Heart right ventricle (tissue), 16 donors: ENCODE measurements around the gene TMOD2. TPM values are rescaled to one million over a fixed set of nuclear protein-coding genes. Genes with fewer than 3 reads are reported as not detected.

Experiments
- ATAC-seq, 8 donors: fragments of 200-7000 bp; cut with Tn5 transposase; one replicate each; pipeline ENCODE4 v1.9.1; 2020; ENCODE audit warnings: mild to moderate bottlenecking in 8 of 8, moderate library complexity in 8 of 8, moderate number of reproducible peaks in 1 of 8
- DNase-seq, 2 donors: peaks; one replicate each; pipeline ENCODE4 v3.0.0-alpha.2; 2020
- H3K27ac ChIP-seq, 10 donors: fragments of 200-600 bp; sonication (generic) in 2 of 10; one replicate each; pipeline versions ENCODE4 v1.5.0 to v1.8.0; 2020 to 2022; ENCODE audit warnings: mild to moderate bottlenecking in 3 of 10
- H3K27me3 ChIP-seq, 7 donors: fragments of 200-600 bp; one replicate each; pipeline ENCODE4 v1.8.0; 2021 to 2022; ENCODE audit warnings: mild to moderate bottlenecking in 2 of 7
- H3K36me3 ChIP-seq, 9 donors: fragments of 200-600 bp; sonication (generic) in 1 of 9; one replicate each; pipeline versions ENCODE4 v1.5.0 to v1.8.0; 2020 to 2022; ENCODE audit warnings: mild to moderate bottlenecking in 2 of 9
- H3K4me1 ChIP-seq, 9 donors: fragments of 200-600 bp; sonication (generic) in 1 of 9; one replicate each; pipeline versions ENCODE4 v1.5.0 to v1.8.0; 2020 to 2022; ENCODE audit warnings: mild to moderate bottlenecking in 4 of 9
- H3K4me3 ChIP-seq, 10 donors: fragments of 200-600 bp; sonication (generic) in 2 of 10; one replicate each; pipeline versions ENCODE4 v1.5.0 to v1.8.0; 2020 to 2022; ENCODE audit warnings: mild to moderate bottlenecking in 7 of 10, moderate library complexity in 2 of 10
- H3K9me3 ChIP-seq, 11 donors: fragments of 200-600 bp in 10 of 11; sonication (generic) in 2 of 11; one replicate each; pipeline versions ENCODE4 v1.5.0 to v1.8.0; 2013 to 2022; ENCODE audit warnings: mild to moderate bottlenecking in 2 of 11, control low read depth in 1 of 11, moderate library complexity in 1 of 11
- CTCF ChIP-seq, 9 donors: fragments of 200-600 bp; sonication (generic) in 2 of 9; IDR thresholded peaks; one replicate each; pipeline versions ENCODE4 v1.5.0 to v1.8.0; 2021 to 2022; ENCODE audit warnings: antibody characterized with exemption in 9 of 9, mild to moderate bottlenecking in 5 of 9, moderate library complexity in 1 of 9
- WGBS, 2 donors: extraction: QIAGEN DNeasy Blood & Tissue Kit; methylation state at CpG; one replicate each; pipeline ENCODE4 v1.1.7; 2013; ENCODE audit warnings: inconsistent platforms in 1 of 2; 5-methylcytosine and 5-hydroxymethylcytosine counted together
- intact Hi-C, 10 donors: fragments of 100-400 bp; cut with DNase I; formaldehyde crosslinking; loops; one replicate each; pipeline versions ENCODE4 v1.11.1 to v1.14.2; 2022
- polyA plus RNA-seq, 2 donors: library from polyadenylated mRNA; stranded (reverse); fragments of 200-250 nt; gene quantifications; one replicate each; pipeline ENCODE4 v1.2.3, GENCODE V29; 2013
- total RNA-seq, 10 donors: library from RNA; stranded (reverse); fragmentation: NEBNext Ultra II Directional in 3 of 10; extraction: Animal tissue kit (Norgen Biotek cat#: 25700) in 3 of 10; gene quantifications; one replicate each; pipeline versions ENCODE4 v1.2.1 to v1.2.4, GENCODE V29; 2021 to 2023
- donor health status: Arrhythmogenic right ventricular cardiomyopathy.
- donor health status: ischemic (EF 13 %, LVEDD 7.1; RV severe dilation, severe dysfunction).
- donor health status: healthy with polysubstance abuse.
- donor health status: DM: no; HTN: yes; CAD: no.
- donor health status: DM: no; HTN: no; CAD: no.
- donor health status: ischemic (EF 25% LVEDD 6.9; RV normal size, moderate dysfunction).
- donor health status: ischemic (EF 25% LVEDD 5.7; RV mildly dilated, moderate dysfunction).
- donor health status: healthy.
- donor health status: DM: yes; HTN: yes; CAD: no.
- donor health status: Ischemic cardiomyopathy.
- donor health status: ischemic (EF 35%, LVEDD 5.7; RV mildly dilated, moderate dysfunction).
- donor health status: nonischemic (EF 11% LVEDD 7.7; RV severe dilation, severe dysfunction).
- donor health status: DM: yes; HTN: yes; CAD: no.
- donor health status: PGD.
- donor health status: ischemic (EF 29% LVEDD 5.4; RV normal size, mild dysfunction).
- donor health status: nonischemic (EF 23%, LVEDD 6.1; RV moderate dilation, normal function).

TMOD2 gene
- total and polyA plus RNA-seq, 12 donors = 1.5 to 8.5 (median 4.7) TPM

DNA sequence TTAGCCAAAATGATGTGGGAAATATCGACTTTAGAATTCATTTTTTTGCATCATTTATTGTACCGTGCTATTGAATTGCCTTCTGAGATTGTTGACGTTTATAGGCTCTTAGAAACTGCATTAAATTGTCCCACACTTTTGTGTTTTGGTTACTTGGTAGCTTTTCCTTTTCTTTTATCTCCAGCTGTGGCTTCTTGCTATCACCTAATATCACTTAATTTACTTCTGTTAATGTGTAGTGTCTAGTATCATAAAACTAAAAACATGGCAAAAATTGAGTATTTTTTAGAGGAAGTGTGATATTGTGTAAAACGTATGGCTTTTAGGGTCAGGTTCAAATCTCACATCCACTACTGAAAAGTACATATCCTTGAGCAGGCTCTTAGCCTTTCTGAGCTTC is 89.3 kb downstream of the TMOD2 start:
- WGBS, 2 donors = 78 to 81% methylated on average over 4 of the region's 4 CpGs
- no peak overlapping the region for H3K27ac ChIP-seq
- ATAC-seq = no peak
- peaks cover 7 to 94% (median 78%) of the 10 kb centered on the region in 9 donors for H3K4me1 ChIP-seq
- no peaks in the 10 kb centered on the region for H3K36me3 ChIP-seq
- no peaks in the 10 kb centered on the region for H3K27me3 ChIP-seq
- H3K4me3 ChIP-seq = no peak overlapping the region
- no peak for DNase-seq
- no peak for TF ChIP-seq CTCF (IDR thresholded peaks at IDR 0.05)
- intact Hi-C loops = loop anchor here in 1 of 10 donors (5.0 kb wide), 1 partner anchor 37 kb away; no protein-coding TSS in a partner anchor
- H3K9me3 ChIP-seq = no peaks in the 10 kb centered on the region

- Histone ChIP-seq H3K4me1 (peaks cover 7 to 96% (median 81%) of the 10 kb centered on the region in 9 donors), H3K9me3 (no peaks in the 10 kb centered on the region), H3K4me3 (peak overlapping the region in 1 of 10 donors; percentile 18), H3K27ac (peak overlapping the region in 2 of 10 donors; percentile 16 to 69), H3K36me3 (no peaks in the 10 kb centered on the region), H3K27me3 (no peaks in the 10 kb centered on the region)
- WGBS, 2 donors = 61 to 71% methylated on average over 5 of the region's 5 CpGs
- no peak for DNase-seq
- ATAC-seq = peak in 1 of 8 donors; percentile 38
- intact Hi-C loops = loop anchor here in 1 of 10 donors (5.0 kb wide), 1 partner anchor 36 kb away; no protein-coding TSS in a partner anchor
- no peak for TF ChIP-seq CTCF (IDR thresholded peaks at IDR 0.05)
Measured at GRCh38 chr15:51841406-51842040, 90.1 kb downstream of the TMOD2 start.

GRCh38 chr15:51842265-51842664 is 90.9 kb downstream of the TMOD2 start:
- H3K27me3 ChIP-seq = no peaks in the 10 kb centered on the region
- peaks cover 11 to 96% (median 81%) of the 10 kb centered on the region in 9 donors for H3K4me1 ChIP-seq
- ATAC-seq (no peak), DNase-seq (no peak)
- peak overlapping the region in 2 of 10 donors; percentile 34 to 69 for H3K27ac ChIP-seq
- no peak for TF ChIP-seq CTCF (IDR thresholded peaks at IDR 0.05)
- WGBS, 2 donors = 97 to 98% methylated on average over 3 of the region's 3 CpGs
- no peaks in the 10 kb centered on the region for H3K36me3 ChIP-seq
- H3K9me3 ChIP-seq = no peaks in the 10 kb centered on the region
- intact Hi-C loops = loop anchor here in 1 of 10 donors (5.0 kb wide), 1 partner anchor 35 kb away; no protein-coding TSS in a partner anchor
- no peak overlapping the region for H3K4me3 ChIP-seq

GRCh38 chr15:51842852-51843737 is 91.7 kb downstream of the TMOD2 start:
- ATAC-seq = peak in 2 of 8 donors; percentile 11 to 32

More at GRCh38 chr15:51842852-51843737, 91.7 kb downstream of the TMOD2 start:
- WGBS, 2 donors = 59 to 65% methylated on average over 6 of the region's 6 CpGs
- no peak for DNase-seq
- intact Hi-C loops = loop anchor here in 1 of 10 donors (5.0 kb wide), 1 partner anchor 34 kb away; no protein-coding TSS in a partner anchor
- H3K4me1 ChIP-seq = peaks cover 11 to 96% (median 75%) of the 10 kb centered on the region in 9 donors
- H3K4me3 ChIP-seq = no peak overlapping the region
- H3K9me3 ChIP-seq = no peaks in the 10 kb centered on the region
- H3K27ac ChIP-seq = peak overlapping the region in 3 of 10 donors; percentile 16 to 69 (median 34)
- no peaks in the 10 kb centered on the region for H3K36me3 ChIP-seq
- TF ChIP-seq CTCF (IDR thresholded peaks at IDR 0.05) = no peak
- H3K27me3 ChIP-seq = no peaks in the 10 kb centered on the region
